Measurements from ENCODE around the gene NET1. TPM values are rescaled to one million over a fixed set of nuclear protein-coding genes. Genes with fewer than 3 reads are reported as not detected.
"Not testable (repeated sequence)": the region's sequence is repeated elsewhere in the genome, so short reads cannot be mapped to it uniquely, and the experiment has no call there.

The NET1 gene
- total and polyA plus RNA-seq, 7 experiments from 2014 or later, result 31.6 to 61.6 (median 47.9) TPM

DNA sequence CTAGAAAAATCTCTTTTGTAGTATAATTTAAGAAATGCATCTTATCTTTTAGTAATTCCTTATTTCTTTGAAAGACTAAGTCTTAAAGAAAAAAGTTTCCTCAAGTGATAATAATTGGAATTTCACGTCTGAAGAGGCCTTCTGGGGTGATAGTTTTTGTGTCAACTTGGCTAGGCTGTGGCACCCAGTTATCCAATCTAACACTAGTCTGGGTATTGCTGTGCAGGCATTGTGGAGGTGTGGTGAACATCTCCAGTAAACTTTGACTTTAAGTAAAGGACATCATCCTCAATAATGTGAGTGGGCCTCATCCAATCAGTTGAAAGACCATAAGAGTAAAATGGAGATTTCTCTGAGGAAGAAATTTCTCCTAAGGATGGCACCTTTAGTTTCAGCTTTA lies 5.4 kb upstream of the NET1 start:
- Histone ChIP-seq H3K36me3 (ENCODE audit: control insufficient read depth in 2 of 3, insufficient read depth in 3 of 3, low read length in 3 of 3) (no peaks in the 10 kb centered on the region), H3K27ac (ENCODE audit: low read depth, low read length) (no peak overlapping the region), H3K27me3 (ENCODE audit: control insufficient read depth in 2 of 2, insufficient read depth in 2 of 2, low read length in 2 of 2) (no peaks in the 10 kb centered on the region), H3K4me3 (ENCODE audit: low read length) (no peak overlapping the region), H3K9me3 (ENCODE audit: control insufficient read depth in 2 of 3, low read length in 3 of 3) (no peaks in the 10 kb centered on the region), H3K4me1 (ENCODE audit: control insufficient read depth in 2 of 2, insufficient read depth in 2 of 2, low read length in 2 of 2) (no peaks in the 10 kb centered on the region)
- H3K27ac Mint-ChIP-seq, result no peak overlapping the region
- H3K4me1 Mint-ChIP-seq, result peaks cover 0 to under 1% (median 0%) of the 10 kb centered on the region in 7 donors
- ChIA-PET POLR2A (no interaction called here), CTCF (no interaction called here)
- no peak overlapping the region for H3K4me3 Mint-ChIP-seq
- ATAC-seq, result no peak
- H3K27me3 Mint-ChIP-seq, result peaks cover 0 to 43% (median 13%) of the 10 kb centered on the region in 5 donors
- no peak for DNase-seq
- H3K36me3 Mint-ChIP-seq, result peaks cover 0 to 3% (median 0%) of the 10 kb centered on the region in 5 donors
- intact Hi-C loops (cut with micrococcal nuclease), result no loop called here
- peaks cover 0 to 11% (median 0%) of the 10 kb centered on the region in 11 donors for H3K9me3 Mint-ChIP-seq

DNA sequence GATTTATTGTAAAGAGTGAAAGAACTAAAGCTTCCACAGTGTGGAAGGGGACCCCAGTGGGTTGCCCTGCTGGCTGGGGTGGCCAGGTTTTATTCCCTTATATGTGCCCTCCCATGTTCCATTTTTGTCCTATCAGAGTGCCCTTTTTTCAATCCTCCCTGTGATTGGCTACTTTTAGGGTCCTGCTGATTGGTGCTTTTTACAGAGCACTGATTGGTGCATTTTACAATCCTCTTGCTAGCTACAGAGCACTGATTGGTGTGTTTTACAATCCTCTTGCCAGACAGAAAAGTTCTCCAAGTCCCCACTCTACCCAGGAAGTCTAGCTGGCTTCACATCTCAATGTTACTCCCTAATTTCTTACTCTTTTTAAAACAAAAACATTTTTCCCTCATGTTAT lies 1.6 kb upstream of the NET1 start:
- H3K36me3 ChIP-seq (ENCODE audit: control insufficient read depth in 2 of 3, insufficient read depth in 3 of 3, low read length in 3 of 3); H3K4me3 ChIP-seq (ENCODE audit: low read length); H3K4me1 Mint-ChIP-seq; H3K27ac ChIP-seq (ENCODE audit: low read depth, low read length); CTCF ChIA-PET; H3K4me1 ChIP-seq (ENCODE audit: control insufficient read depth in 2 of 2, insufficient read depth in 2 of 2, low read length in 2 of 2); DNase-seq; H3K36me3 Mint-ChIP-seq; H3K27me3 ChIP-seq (ENCODE audit: control insufficient read depth in 2 of 2, insufficient read depth in 2 of 2, low read length in 2 of 2); POLR2A ChIA-PET; ATAC-seq; intact Hi-C loops (cut with micrococcal nuclease); H3K9me3 ChIP-seq (ENCODE audit: control insufficient read depth in 2 of 3, low read length in 3 of 3): not testable (repeated sequence)
- peaks cover 0 to 11% (median 0%) of the 10 kb centered on the region in 11 donors for H3K9me3 Mint-ChIP-seq
- H3K27ac Mint-ChIP-seq, result peak overlapping the region in 1 of 9 donors; percentile 17
- H3K27me3 Mint-ChIP-seq, result peaks cover 0 to 27% (median 17%) of the 10 kb centered on the region in 5 donors
- H3K4me3 Mint-ChIP-seq, result peak overlapping the region in 1 of 10 donors; percentile 58

DNA sequence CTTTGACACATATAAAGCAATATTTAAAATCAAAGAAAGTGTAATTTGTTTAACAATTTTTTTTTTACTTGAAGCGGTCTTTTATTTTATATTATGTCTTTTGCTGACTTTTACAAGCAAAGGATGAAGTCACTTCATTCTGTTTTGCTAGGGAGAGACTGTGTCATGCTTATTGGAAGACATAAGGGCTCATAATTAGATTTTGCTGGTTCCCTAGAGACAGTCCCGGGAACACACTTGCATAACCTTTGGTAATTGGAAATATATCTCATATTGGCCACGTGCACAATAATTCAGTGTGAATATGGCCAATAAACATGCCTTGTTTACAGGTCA lies 448 bp upstream of the NET1 start:
- POLR2A ChIA-PET, result interaction anchor here (0.6 kb wide), 4 partner anchors 100 to 597 kb away, joined by 3 read pairs; no protein-coding TSS in a partner anchor
- H3K27me3 Mint-ChIP-seq, result peaks cover 0 to 27% (median 18%) of the 10 kb centered on the region in 5 donors
- H3K4me1 ChIP-seq (ENCODE audit: control insufficient read depth in 2 of 2, insufficient read depth in 2 of 2, low read length in 2 of 2), result no peaks in the 10 kb centered on the region
- no peak for ATAC-seq
- H3K9me3 Mint-ChIP-seq, result peaks cover 0 to 11% (median 0%) of the 10 kb centered on the region in 11 donors
- intact Hi-C loops (cut with micrococcal nuclease), result no loop called here
- peak overlapping the region; percentile 58 for H3K4me3 ChIP-seq (ENCODE audit: low read length)
- H3K4me3 Mint-ChIP-seq, result peak overlapping the region in 8 of 10 donors; percentile 77 to 88 (median 85)
- DNase-seq, result no peak
- H3K27ac Mint-ChIP-seq, result peak overlapping the region in 4 of 9 donors; percentile 36 to 72 (median 50)
- peaks cover 0 to 5% (median 0%) of the 10 kb centered on the region in 7 donors for H3K4me1 Mint-ChIP-seq
- no peaks in the 10 kb centered on the region for H3K36me3 ChIP-seq (ENCODE audit: control insufficient read depth in 2 of 3, insufficient read depth in 3 of 3, low read length in 3 of 3)
- peaks cover 0 to 9% (median 0%) of the 10 kb centered on the region in 5 donors for H3K36me3 Mint-ChIP-seq
- no peaks in the 10 kb centered on the region for H3K27me3 ChIP-seq (ENCODE audit: control insufficient read depth in 2 of 2, insufficient read depth in 2 of 2, low read length in 2 of 2)
- CTCF ChIA-PET, result interaction anchor here (0.9 kb wide), 1 partner anchor 562 kb away, joined by 3 read pairs; no protein-coding TSS in a partner anchor
- no peaks in the 10 kb centered on the region for H3K9me3 ChIP-seq (ENCODE audit: control insufficient read depth in 2 of 3, low read length in 3 of 3)
- H3K27ac ChIP-seq (ENCODE audit: low read depth, low read length), result no peak overlapping the region

DNA sequence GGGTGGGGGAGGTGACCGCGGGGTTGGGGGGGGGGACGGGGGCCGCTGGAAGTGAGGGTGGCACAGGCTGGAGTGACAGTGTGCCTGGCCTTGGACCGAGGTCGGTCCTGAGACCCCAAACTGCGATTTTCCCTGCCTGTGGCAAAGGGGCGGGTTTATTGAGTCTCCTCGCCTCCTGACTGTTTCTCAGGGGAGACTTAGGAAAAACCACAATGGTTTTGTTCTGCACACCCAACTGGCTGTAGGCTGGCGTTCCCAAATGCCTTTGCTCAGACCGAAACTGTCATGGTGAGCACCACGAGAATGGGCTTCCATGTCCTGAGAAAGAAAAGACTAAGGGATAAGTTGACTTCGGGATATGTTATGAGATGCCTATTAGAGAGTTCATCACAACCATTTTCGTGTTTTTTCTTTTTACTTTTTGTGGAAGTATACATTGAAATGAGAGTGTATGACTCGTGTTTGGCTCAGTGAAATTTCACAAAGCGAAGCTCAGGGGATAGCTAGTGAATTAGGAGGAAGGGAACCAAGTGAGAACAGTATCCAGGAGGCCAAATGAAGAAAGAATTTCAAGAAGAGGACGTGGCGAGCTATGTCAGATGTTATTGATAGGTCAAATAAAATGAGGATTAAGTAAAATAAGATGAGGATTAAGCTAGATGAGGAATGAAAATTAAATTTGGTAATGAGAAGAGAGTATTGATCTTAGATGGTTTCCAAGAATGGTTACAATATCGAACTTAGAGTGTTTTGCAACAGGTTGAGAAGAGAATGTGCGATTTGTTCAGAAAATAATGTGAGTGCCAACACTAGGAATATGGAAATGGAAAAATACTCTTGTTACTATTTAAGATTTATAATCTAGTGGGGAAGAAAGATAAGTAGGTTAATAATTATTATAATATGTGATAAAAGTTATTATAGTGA lies 918 bp downstream of the NET1 start:
- POLR2A ChIA-PET, result interaction anchor here (0.6 kb wide), 1 partner anchor 164 kb away, joined by 3 read pairs; no protein-coding TSS in a partner anchor
- peak; percentile 3 for ATAC-seq

DNA sequence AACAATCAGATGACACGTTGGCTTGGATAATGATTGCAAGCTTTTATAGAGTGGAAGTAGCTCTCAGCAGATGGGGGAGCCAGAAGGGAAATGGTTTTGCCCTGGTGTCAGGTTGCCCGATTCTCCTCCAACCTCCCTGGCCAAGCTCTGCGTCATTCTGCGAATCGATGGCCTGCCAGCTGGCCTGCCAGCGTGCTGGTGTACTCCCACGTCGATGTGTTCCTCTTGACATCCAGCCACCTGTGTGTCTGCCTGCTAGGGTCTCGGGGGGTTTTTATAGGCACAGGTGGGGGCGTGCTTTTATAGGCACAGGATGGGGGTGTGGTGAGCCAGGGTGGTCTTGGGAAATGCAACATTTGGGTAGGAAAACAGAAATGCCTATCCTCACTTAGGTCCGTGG lies 4.6 kb downstream of the NET1 start:
- H3K9me3 Mint-ChIP-seq, result peaks cover 0 to 24% (median 17%) of the 10 kb centered on the region in 11 donors
- peaks cover 0 to 13% (median 0%) of the 10 kb centered on the region in 7 donors for H3K4me1 Mint-ChIP-seq
- Histone ChIP-seq H3K27ac (ENCODE audit: low read depth, low read length) (no peak overlapping the region), H3K27me3 (ENCODE audit: control insufficient read depth in 2 of 2, insufficient read depth in 2 of 2, low read length in 2 of 2) (no peaks in the 10 kb centered on the region), H3K4me3 (ENCODE audit: low read length) (no peak overlapping the region), H3K36me3 (ENCODE audit: control insufficient read depth in 2 of 3, insufficient read depth in 3 of 3, low read length in 3 of 3) (no peaks in the 10 kb centered on the region), H3K9me3 (ENCODE audit: control insufficient read depth in 2 of 3, low read length in 3 of 3) (no peaks in the 10 kb centered on the region), H3K4me1 (ENCODE audit: control insufficient read depth in 2 of 2, insufficient read depth in 2 of 2, low read length in 2 of 2) (no peaks in the 10 kb centered on the region)
- CTCF ChIA-PET, result no interaction called here
- no peak for ATAC-seq
- H3K36me3 Mint-ChIP-seq, result peaks cover 0 to 43% (median 20%) of the 10 kb centered on the region in 5 donors
- peaks cover 0 to 5% (median 0%) of the 10 kb centered on the region in 5 donors for H3K27me3 Mint-ChIP-seq
- intact Hi-C loops (cut with micrococcal nuclease), result loop anchor here in 1 of 2 donors (5.0 kb wide), 1 partner anchor 135 kb away; no protein-coding TSS in a partner anchor
- POLR2A ChIA-PET, result no interaction called here
- H3K4me3 Mint-ChIP-seq, result no peak overlapping the region
- H3K27ac Mint-ChIP-seq, result no peak overlapping the region
- DNase-seq, result no peak

More for the DNA sequence above, 918 bp downstream of the NET1 start:
- Mint-ChIP-seq H3K27me3 (peaks cover 0 to 21% (median 18%) of the 10 kb centered on the region in 5 donors), H3K4me3 (no peak overlapping the region), H3K4me1 (peaks cover 0 to 6% (median 0%) of the 10 kb centered on the region in 7 donors), H3K9me3 (peaks cover 0 to 18% (median 2%) of the 10 kb centered on the region in 11 donors), H3K27ac (no peak overlapping the region), H3K36me3 (peaks cover 0 to 21% (median 1%) of the 10 kb centered on the region in 5 donors)
- no peaks in the 10 kb centered on the region for H3K36me3 ChIP-seq (ENCODE audit: control insufficient read depth in 2 of 3, insufficient read depth in 3 of 3, low read length in 3 of 3)
- DNase-seq, result peak in 2 of 9 donors; percentile 9 to 11
- no peak overlapping the region for H3K27ac ChIP-seq (ENCODE audit: low read depth, low read length)
- CTCF ChIA-PET, result no interaction called here
- intact Hi-C loops (cut with micrococcal nuclease), result no loop called here
- H3K4me3 ChIP-seq (ENCODE audit: low read length), result no peak overlapping the region
- no peaks in the 10 kb centered on the region for H3K27me3 ChIP-seq (ENCODE audit: control insufficient read depth in 2 of 2, insufficient read depth in 2 of 2, low read length in 2 of 2)
- no peaks in the 10 kb centered on the region for H3K4me1 ChIP-seq (ENCODE audit: control insufficient read depth in 2 of 2, insufficient read depth in 2 of 2, low read length in 2 of 2)
- H3K9me3 ChIP-seq (ENCODE audit: control insufficient read depth in 2 of 3, low read length in 3 of 3), result no peaks in the 10 kb centered on the region

DNA sequence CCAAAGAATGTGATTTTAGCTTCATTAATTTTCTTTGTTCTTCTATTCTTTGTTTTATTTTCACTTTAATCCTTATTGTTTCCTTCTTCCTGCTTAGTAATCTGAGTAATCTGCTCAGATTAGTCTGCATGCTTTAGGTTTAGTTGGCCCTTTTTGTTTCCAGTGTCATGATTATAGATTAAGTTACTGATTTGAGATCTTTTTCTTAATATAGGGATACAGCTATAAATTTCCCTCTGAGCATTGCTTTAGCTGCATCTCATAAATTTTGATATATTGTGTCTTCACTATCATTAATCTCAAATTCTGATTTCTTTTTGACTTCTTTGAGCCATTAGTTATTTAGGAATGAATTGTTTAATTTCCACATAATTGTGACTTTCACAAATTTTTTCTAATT lies 6.2 kb downstream of the NET1 start:
- H3K4me1 Mint-ChIP-seq, result peaks cover 0 to 11% (median 0%) of the 10 kb centered on the region in 7 donors
- peaks cover 0 to 24% (median 17%) of the 10 kb centered on the region in 11 donors for H3K9me3 Mint-ChIP-seq
- Histone ChIP-seq H3K27me3 (ENCODE audit: control insufficient read depth in 2 of 2, insufficient read depth in 2 of 2, low read length in 2 of 2) (no peaks in the 10 kb centered on the region), H3K36me3 (ENCODE audit: control insufficient read depth in 2 of 3, insufficient read depth in 3 of 3, low read length in 3 of 3) (no peaks in the 10 kb centered on the region), H3K4me3 (ENCODE audit: low read length) (no peak overlapping the region), H3K9me3 (ENCODE audit: control insufficient read depth in 2 of 3, low read length in 3 of 3) (no peaks in the 10 kb centered on the region), H3K4me1 (ENCODE audit: control insufficient read depth in 2 of 2, insufficient read depth in 2 of 2, low read length in 2 of 2) (no peaks in the 10 kb centered on the region), H3K27ac (ENCODE audit: low read depth, low read length) (no peak overlapping the region)
- DNase-seq (no peak), ATAC-seq (no peak)
- H3K36me3 Mint-ChIP-seq, result peaks cover 0 to 47% (median 22%) of the 10 kb centered on the region in 5 donors
- H3K27me3 Mint-ChIP-seq, result peaks cover 0 to 4% (median 0%) of the 10 kb centered on the region in 5 donors
- H3K27ac Mint-ChIP-seq, result no peak overlapping the region
- H3K4me3 Mint-ChIP-seq, result no peak overlapping the region
- ChIA-PET CTCF (interaction anchor here (1.2 kb wide), 1 partner anchor 569 kb away, joined by 3 read pairs; no protein-coding TSS in a partner anchor), POLR2A (no interaction called here)
- intact Hi-C loops (cut with micrococcal nuclease), result loop anchor here in 1 of 2 donors (5.0 kb wide), 1 partner anchor 136 kb away; no protein-coding TSS in a partner anchor
